Colonic mucosa (tissue), 4 donors: Measurements from ENCODE around the gene SMARCAD1. TPM values are rescaled to one million over a fixed set of nuclear protein-coding genes. Genes with fewer than 3 reads are reported as not detected.
"Not testable (repeated sequence)": the region's sequence is repeated elsewhere in the genome, so short reads cannot be mapped to it uniquely, and the experiment has no call there.

Experiments used
- DNase-seq: peaks from one replicate; pipeline ENCODE4 v3.0.0-alpha.2; 2020
- H3K27ac ChIP-seq: fragments of 200-600 bp; one replicate; pipeline ENCODE4 v1.8.0; 2021
- H3K27me3 ChIP-seq: fragments of 200-600 bp; one replicate; pipeline ENCODE4 v1.8.0; 2021
- H3K36me3 ChIP-seq: fragments of 200-600 bp; one replicate; pipeline ENCODE4 v1.8.0; 2021
- H3K4me1 ChIP-seq: fragments of 200-600 bp; one replicate; pipeline ENCODE4 v1.8.0; 2021; ENCODE audit warnings: mild to moderate bottlenecking
- H3K4me3 ChIP-seq: fragments of 200-600 bp; one replicate; pipeline ENCODE4 v1.8.0; 2021
- H3K9ac ChIP-seq, 2 donors: one replicate each; pipeline ENCODE4 v1.7.0; 2013; ENCODE audit warnings: control low read depth in 2 of 2, low read depth in 2 of 2, low read length in 2 of 2
- H3K9me3 ChIP-seq: fragments of 200-600 bp; one replicate; pipeline ENCODE4 v1.8.0; 2021
- CTCF ChIP-seq: fragments of 200-600 bp; IDR thresholded peaks from one replicate; pipeline ENCODE4 v1.8.0; 2022; ENCODE audit warnings: antibody characterized with exemption, mild to moderate bottlenecking
- intact Hi-C: fragments of 100-400 bp; cut with DNase I; formaldehyde crosslinking; loops from one replicate; pipeline ENCODE4 v1.14.1; 2022
- total RNA-seq, 2 donors: library from RNA; stranded (reverse); fragmentation: NEBNext Ultra II Directional in 1 of 2; extraction: Animal tissue kit (Norgen Biotek cat#: 25700) in 1 of 2; gene quantifications; one replicate each; pipeline ENCODE4 v1.2.1, GENCODE V29; 2021
- donor health status: healthy.
- donor health status: DM: no; HTN: no; CAD: no.
- donor health status: DM: no; HTN: no; CAD: no.

Gene SMARCAD1
- total RNA-seq, 2 donors from 2014 or later = 15.3 to 18.2 TPM

GRCh38 chr4:94285666-94286065 is 78.0 kb downstream of the SMARCAD1 start:
- DNase-seq = no peak
- no peak overlapping the region for H3K9ac ChIP-seq
- no peak for TF ChIP-seq CTCF
- no peaks in the 10 kb centered on the region for H3K27me3 ChIP-seq
- no peaks in the 10 kb centered on the region for H3K36me3 ChIP-seq
- no peaks in the 10 kb centered on the region for H3K9me3 ChIP-seq
- intact Hi-C loops = no loop called here
- H3K27ac ChIP-seq = no peak overlapping the region
- no peak overlapping the region for H3K4me3 ChIP-seq
- no peaks in the 10 kb centered on the region for H3K4me1 ChIP-seq

- Histone ChIP-seq H3K27me3 (no peaks in the 10 kb centered on the region), H3K36me3 (no peaks in the 10 kb centered on the region), H3K9me3 (no peaks in the 10 kb centered on the region), H3K4me1 (no peaks in the 10 kb centered on the region), H3K4me3 (no peak overlapping the region), H3K27ac (no peak overlapping the region), H3K9ac (no peak overlapping the region)
- no peak for TF ChIP-seq CTCF
- intact Hi-C loops = no loop called here
- DNase-seq = no peak
Measured at GRCh38 chr4:94290245-94290644, 82.6 kb downstream of the SMARCAD1 start.

DNA sequence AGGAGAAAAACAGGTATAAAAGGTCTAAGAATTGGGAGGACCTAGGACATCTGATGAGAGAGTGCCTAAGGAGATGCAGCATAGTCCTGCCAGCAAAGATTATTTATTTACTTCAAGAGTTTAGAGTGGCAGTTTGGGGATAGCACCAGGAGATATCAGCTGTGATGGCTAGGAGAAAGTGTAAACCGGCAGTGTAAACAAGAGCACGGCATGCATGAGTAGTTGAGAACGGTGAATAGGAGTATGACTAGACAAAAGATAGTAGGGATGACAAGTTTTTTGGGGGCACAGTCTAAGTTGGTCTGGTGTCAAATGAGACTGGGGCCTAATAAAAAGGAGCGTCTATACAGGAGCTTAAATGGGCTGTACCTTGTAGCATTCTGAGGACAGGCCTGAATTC is 86.3 kb downstream of the SMARCAD1 start:
- H3K9me3 ChIP-seq, H3K27me3 ChIP-seq, H3K27ac ChIP-seq, H3K36me3 ChIP-seq, H3K4me1 ChIP-seq, H3K9ac ChIP-seq, H3K4me3 ChIP-seq, intact Hi-C loops, DNase-seq: not testable (repeated sequence)

- intact Hi-C loops, H3K4me3 ChIP-seq, H3K9ac ChIP-seq, H3K27me3 ChIP-seq, H3K9me3 ChIP-seq, H3K27ac ChIP-seq, DNase-seq, H3K36me3 ChIP-seq, H3K4me1 ChIP-seq: not testable (repeated sequence)
Measured at GRCh38 chr4:94295473-94295872, 87.8 kb downstream of the SMARCAD1 start.

- no peaks in the 10 kb centered on the region for H3K36me3 ChIP-seq
- TF ChIP-seq CTCF = no peak
- H3K4me3 ChIP-seq = no peak overlapping the region
- H3K9me3 ChIP-seq = no peaks in the 10 kb centered on the region
- no peaks in the 10 kb centered on the region for H3K27me3 ChIP-seq
- H3K9ac ChIP-seq = no peak overlapping the region
- no peaks in the 10 kb centered on the region for H3K4me1 ChIP-seq
- no peak for DNase-seq
- no peak overlapping the region for H3K27ac ChIP-seq
- intact Hi-C loops = no loop called here
Measured at GRCh38 chr4:94298725-94299252, 91.1 kb downstream of the SMARCAD1 start.

GRCh38 chr4:94302191-94302590 is 94.5 kb downstream of the SMARCAD1 start:
- Histone ChIP-seq H3K27ac (no peak overlapping the region), H3K4me3 (no peak overlapping the region), H3K27me3 (no peaks in the 10 kb centered on the region), H3K36me3 (no peaks in the 10 kb centered on the region), H3K9me3 (no peaks in the 10 kb centered on the region), H3K4me1 (no peaks in the 10 kb centered on the region), H3K9ac (no peak overlapping the region)
- DNase-seq = no peak
- intact Hi-C loops = no loop called here
- TF ChIP-seq CTCF = no peak
